BLaER1 treated with 17β-estradiol and CSF1 and Interleukin-3, amounts not matched to agents 10 nM and 100 nM (cell line): ENCODE results near the gene ARHGDIB.

Experiments
- H3K27ac ChIP-seq, 11 experiments: shearing (Covaris generic); formaldehyde crosslinking; 2 replicates each; pipeline ENCODE4 v1.8.1; 2022
- H3K27me3 ChIP-seq, 11 experiments: shearing (Covaris generic); formaldehyde crosslinking; 2 replicates each; pipeline ENCODE4 v1.8.1; 2022
- H3K36me3 ChIP-seq, 11 experiments: shearing (Covaris generic); formaldehyde crosslinking; 2 replicates each; pipeline ENCODE4 v1.8.1; 2022
- H3K4me1 ChIP-seq, 10 experiments: shearing (Covaris generic); formaldehyde crosslinking; 2 replicates each; pipeline ENCODE4 v1.8.1; 2022
- H3K4me2 ChIP-seq, 11 experiments: shearing (Covaris generic); formaldehyde crosslinking; 2 replicates each; pipeline ENCODE4 v1.8.1; 2022
- H3K4me3 ChIP-seq, 10 experiments: shearing (Covaris generic); formaldehyde crosslinking; 2 replicates each; pipeline ENCODE4 v1.8.1; 2022
- H3K9ac ChIP-seq, 11 experiments: shearing (Covaris generic); formaldehyde crosslinking; 2 replicates each; pipeline ENCODE4 v1.8.1; 2022
- H3K9me3 ChIP-seq, 11 experiments: shearing (Covaris generic); formaldehyde crosslinking; replicated peaks in 1 of 11; 2 replicates each; pipeline ENCODE4 v1.8.1; 2022
- H4K20me1 ChIP-seq, 11 experiments: shearing (Covaris generic); formaldehyde crosslinking; 2 replicates each; pipeline ENCODE4 v1.8.1; 2022
- Cebpa-rat ChIP-seq, 11 experiments: shearing (Covaris generic); IDR thresholded peaks; 2 replicates each; pipeline ENCODE4 v1.8.1; 2022

The ARHGDIB gene

GRCh38 chr12:14961466-14962152, at the start of gene ARHGDIB:
ARHGDIB (minus strand) TSS chr12:14961601; CDS start chr12:14950712, 10,889 bp downstream.
- Histone ChIP-seq H3K9ac (peak within 1 kb of the TSS; percentile 81 to 93 (median 87)), H3K4me3 (peak within 1 kb of the TSS; percentile 72 to 93 (median 80)), H3K27me3 (no peaks in the 10 kb centered on the region), H3K27ac (peak within 1 kb of the TSS; percentile 70 to 96 (median 92)), H3K36me3 (peaks cover 0 to 26% (median 7%) of the 10 kb centered on the region in 11 experiments; a peak in 9 of 22 replicates), H3K9me3 (no peaks in the 10 kb centered on the region), H3K4me1 (peaks cover 50 to 78% (median 56%) of the 10 kb centered on the region in 10 experiments), H3K4me2 (peak within 1 kb of the TSS; percentile 92 to 99 (median 98)), H4K20me1 (peaks cover 0 to 37% (median 26%) of the 10 kb centered on the region in 11 experiments; a peak in 19 of 22 replicates)
- TF ChIP-seq Cebpa-rat (IDR thresholded peaks at IDR 0.05): no peak

- H3K4me3 ChIP-seq: no peak overlapping the region
- no peak overlapping the region for H3K4me2 ChIP-seq
- H4K20me1 ChIP-seq: no peaks in the 10 kb centered on the region
- no peak overlapping the region for H3K27ac ChIP-seq
- no peak for TF ChIP-seq Cebpa-rat (IDR thresholded peaks at IDR 0.05)
- peaks cover 0 to 14% (median 2%) of the 10 kb centered on the region in 10 experiments; a peak in 10 of 20 replicates for H3K4me1 ChIP-seq
- no peak overlapping the region for H3K9ac ChIP-seq
- no peaks in the 10 kb centered on the region for H3K27me3 ChIP-seq
- no peaks in the 10 kb centered on the region for H3K9me3 ChIP-seq
- no peaks in the 10 kb centered on the region for H3K36me3 ChIP-seq
Observed at GRCh38 chr12:15011162-15011561, 49.8 kb upstream of the ARHGDIB start.

DNA sequence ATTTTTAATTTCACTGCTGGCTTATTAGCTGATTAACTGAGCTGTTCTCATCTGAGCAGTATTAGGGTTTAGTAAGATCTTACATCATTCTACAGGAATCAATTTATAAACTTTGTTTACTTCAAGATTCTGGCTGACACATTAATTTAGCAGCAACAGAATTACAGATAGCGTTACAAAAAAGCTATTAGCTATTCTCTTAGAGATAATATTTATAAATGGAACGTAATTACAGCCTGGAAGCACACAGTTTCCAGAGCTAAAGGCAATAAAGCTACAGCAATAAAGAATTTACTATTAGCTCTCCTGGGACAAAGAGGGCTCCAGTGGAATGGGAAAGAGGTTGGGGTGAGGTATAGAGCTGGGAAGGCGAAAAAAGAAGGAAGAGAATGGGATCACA, 46.1 kb upstream of the ARHGDIB start:
- no peaks in the 10 kb centered on the region for H3K9me3 ChIP-seq
- no peak overlapping the region for H3K4me3 ChIP-seq
- H3K27me3 ChIP-seq: peaks cover 0 to 7% (median 0%) of the 10 kb centered on the region in 11 experiments; a peak in 1 of 22 replicates
- no peak overlapping the region for H3K4me2 ChIP-seq
- no peak for TF ChIP-seq Cebpa-rat (IDR thresholded peaks at IDR 0.05)
- H3K4me1 ChIP-seq: peaks cover 0 to 13% (median 9%) of the 10 kb centered on the region in 10 experiments; a peak in 16 of 20 replicates
- no peaks in the 10 kb centered on the region for H4K20me1 ChIP-seq
- H3K9ac ChIP-seq: no peak overlapping the region
- H3K27ac ChIP-seq: no peak overlapping the region
- H3K36me3 ChIP-seq: no peaks in the 10 kb centered on the region

GRCh38 chr12:15005064-15005463, 43.7 kb upstream of the ARHGDIB start:
- Histone ChIP-seq H3K27ac (no peak overlapping the region), H3K9ac (no peak overlapping the region), H3K4me3 (no peak overlapping the region), H4K20me1 (no peaks in the 10 kb centered on the region), H3K4me2 (no peak overlapping the region), H3K36me3 (no peaks in the 10 kb centered on the region), H3K4me1 (peaks cover 8 to 23% (median 11%) of the 10 kb centered on the region in 10 experiments; a peak in 19 of 20 replicates), H3K9me3 (no peaks in the 10 kb centered on the region), H3K27me3 (peaks cover 0 to 15% (median 6%) of the 10 kb centered on the region in 11 experiments; a peak in 8 of 22 replicates)
- no peak for TF ChIP-seq Cebpa-rat (IDR thresholded peaks at IDR 0.05)

DNA sequence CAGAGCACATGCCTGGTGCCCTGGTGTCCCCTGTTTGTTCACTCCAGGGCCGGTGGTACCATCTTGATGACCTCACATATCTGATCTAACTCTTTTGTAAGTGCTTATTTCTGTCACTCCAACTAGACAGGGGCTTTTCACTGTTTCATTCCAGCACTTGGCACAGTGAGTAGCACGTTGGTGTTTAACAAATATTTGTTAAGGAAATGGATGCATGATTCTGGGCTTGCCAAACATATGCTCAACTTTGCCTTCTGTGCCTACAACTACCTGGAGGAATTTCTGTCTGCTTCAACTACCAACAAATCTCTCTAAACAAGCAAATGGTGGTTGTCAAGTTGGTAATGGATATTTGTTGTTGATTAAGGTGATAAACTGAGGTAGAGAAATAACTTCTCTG, 43.0 kb upstream of the ARHGDIB start:
- Histone ChIP-seq H3K4me3 (no peak overlapping the region), H3K27me3 (peaks cover 0 to 15% (median 6%) of the 10 kb centered on the region in 11 experiments; a peak in 8 of 22 replicates), H3K9ac (no peak overlapping the region), H3K9me3 (no peaks in the 10 kb centered on the region), H3K4me2 (no peak overlapping the region), H4K20me1 (no peaks in the 10 kb centered on the region), H3K36me3 (no peaks in the 10 kb centered on the region), H3K4me1 (peaks cover 8 to 23% (median 11%) of the 10 kb centered on the region in 10 experiments; a peak in 19 of 20 replicates), H3K27ac (no peak overlapping the region)
- no peak for TF ChIP-seq Cebpa-rat (IDR thresholded peaks at IDR 0.05)

GRCh38 chr12:15001733-15002382, 40.5 kb upstream of the ARHGDIB start:
- peak overlapping the region in 7 of 11 experiments; percentile 3 to 55 (median 20); a peak in 9 of 22 replicates for H3K4me2 ChIP-seq
- peaks cover 8 to 23% (median 11%) of the 10 kb centered on the region in 10 experiments; a peak in 19 of 20 replicates for H3K4me1 ChIP-seq
- H3K9ac ChIP-seq: no peak overlapping the region
- no peaks in the 10 kb centered on the region for H3K9me3 ChIP-seq
- H3K36me3 ChIP-seq: no peaks in the 10 kb centered on the region
- TF ChIP-seq Cebpa-rat (IDR thresholded peaks at IDR 0.05): no peak
- H4K20me1 ChIP-seq: no peaks in the 10 kb centered on the region
- H3K4me3 ChIP-seq: no peak overlapping the region
- no peak overlapping the region for H3K27ac ChIP-seq
- peaks cover 0 to 15% (median 6%) of the 10 kb centered on the region in 11 experiments; a peak in 8 of 22 replicates for H3K27me3 ChIP-seq

DNA sequence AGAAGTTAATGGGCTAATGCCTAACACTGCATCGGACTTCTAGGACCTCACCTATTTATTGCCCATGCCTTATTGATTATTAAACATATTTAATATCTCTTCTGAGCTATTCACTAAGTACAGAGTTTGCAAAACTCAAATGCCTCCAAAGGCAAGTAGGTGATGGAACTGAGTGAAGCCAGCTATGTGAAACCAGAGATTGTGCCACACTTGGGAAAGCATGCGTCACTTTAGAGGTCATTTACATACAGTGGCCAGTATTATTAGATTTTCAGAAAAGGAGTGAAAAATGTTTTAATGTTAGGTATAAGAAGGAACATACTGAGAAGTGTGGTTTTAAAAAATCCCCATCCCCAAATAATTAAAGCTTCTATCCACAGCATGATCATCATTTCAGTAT, 39.2 kb upstream of the ARHGDIB start:
- H3K9ac ChIP-seq: no peak overlapping the region
- no peaks in the 10 kb centered on the region for H4K20me1 ChIP-seq
- H3K27ac ChIP-seq: no peak overlapping the region
- H3K27me3 ChIP-seq: peaks cover 0 to 15% (median 6%) of the 10 kb centered on the region in 11 experiments; a peak in 8 of 22 replicates
- no peaks in the 10 kb centered on the region for H3K9me3 ChIP-seq
- H3K4me2 ChIP-seq: no peak overlapping the region
- no peak for TF ChIP-seq Cebpa-rat (IDR thresholded peaks at IDR 0.05)
- no peak overlapping the region for H3K4me3 ChIP-seq
- H3K4me1 ChIP-seq: peaks cover under 1 to 20% (median 9%) of the 10 kb centered on the region in 10 experiments; a peak in 18 of 20 replicates
- H3K36me3 ChIP-seq: no peaks in the 10 kb centered on the region

DNA sequence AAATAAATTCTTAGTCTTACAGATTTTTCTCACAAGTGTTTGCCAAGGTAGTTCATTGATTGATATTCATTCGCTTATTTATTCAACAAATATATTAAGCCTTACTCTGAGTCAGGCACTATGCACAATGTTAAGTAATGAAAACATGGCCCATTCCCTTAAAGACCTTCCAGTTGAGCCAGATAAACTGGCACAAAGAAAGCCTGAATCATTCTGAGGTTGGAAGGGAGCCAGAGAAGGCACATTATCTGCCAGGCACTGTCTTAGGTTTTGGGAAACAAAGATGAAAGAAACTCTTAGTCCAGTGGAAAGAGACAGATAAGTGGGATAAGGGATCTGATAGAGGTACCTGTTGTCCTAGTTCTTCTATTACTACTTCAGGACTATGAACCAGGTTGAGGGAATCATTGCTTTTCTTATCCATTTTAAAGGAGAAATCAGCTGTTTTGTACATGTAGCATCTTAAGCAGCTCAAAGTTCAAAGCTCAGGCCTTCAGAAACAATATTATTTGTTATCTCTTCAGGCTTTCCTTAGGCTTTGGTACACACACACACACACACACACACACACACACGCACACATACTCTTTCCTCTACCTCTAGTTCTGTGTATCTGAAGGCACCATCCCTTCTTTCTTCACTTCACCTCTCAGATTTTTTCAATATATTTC, 38.4 kb upstream of the ARHGDIB start:
- Histone ChIP-seq H3K4me1 (peaks cover 1 to 26% (median 13%) of the 10 kb centered on the region in 10 experiments; a peak in 15 of 20 replicates), H3K27me3 (peaks cover 0 to 15% (median 6%) of the 10 kb centered on the region in 11 experiments; a peak in 8 of 22 replicates), H3K4me2 (no peak overlapping the region), H4K20me1 (no peaks in the 10 kb centered on the region), H3K9ac (no peak overlapping the region), H3K36me3 (no peaks in the 10 kb centered on the region), H3K4me3 (no peak overlapping the region), H3K9me3 (no peaks in the 10 kb centered on the region), H3K27ac (no peak overlapping the region)
- TF ChIP-seq Cebpa-rat (IDR thresholded peaks at IDR 0.05): no peak
